NCI-H2227 (cell line): ENCODE results near the gene PCDHGA1.

Experiments used
- DNase-seq: peaks from one replicate; lab custom pipeline; 2025; ENCODE audit not compliant: unreplicated experiment; lab: John Stamatoyannopoulos, UW

PCDHGA1 gene

GRCh38 chr5:141528291-141528984 is 198.1 kb downstream of the PCDHGA1 start:
- no peak for DNase-seq

GRCh38 chr5:141529002-141529401 is 198.7 kb downstream of the PCDHGA1 start:
- no peak for DNase-seq

- DNase-seq, result no peak
Observed at GRCh38 chr5:141529873-141530272, 199.6 kb downstream of the PCDHGA1 start.

GRCh38 chr5:141532726-141533125 is 202.4 kb downstream of the PCDHGA1 start:
- DNase-seq, result no peak

- DNase-seq, result no peak
Observed at GRCh38 chr5:141533897-141534296, 203.6 kb downstream of the PCDHGA1 start.

- no peak for DNase-seq
Observed at GRCh38 chr5:141534492-141535213, 204.3 kb downstream of the PCDHGA1 start.

GRCh38 chr5:141543053-141543452 is 212.7 kb downstream of the PCDHGA1 start:
- DNase-seq, result no peak

- peak; percentile 2 for DNase-seq
Observed at GRCh38 chr5:141547488-141547887, 217.2 kb downstream of the PCDHGA1 start.

- no peak for DNase-seq
Observed at GRCh38 chr5:141547921-141548320, 217.6 kb downstream of the PCDHGA1 start.

- peak; percentile 95 for DNase-seq
Observed at GRCh38 chr5:141557681-141558136, 227.4 kb downstream of the PCDHGA1 start.

GRCh38 chr5:141558150-141558549 is 227.8 kb downstream of the PCDHGA1 start:
- no peak for DNase-seq

- no peak for DNase-seq
Observed at GRCh38 chr5:141559461-141559860, 229.1 kb downstream of the PCDHGA1 start.

- peak; percentile 33 for DNase-seq
Observed at GRCh38 chr5:141560151-141560550, 229.8 kb downstream of the PCDHGA1 start.

- peak; percentile 92 for DNase-seq
Observed at GRCh38 chr5:141560725-141561483, 230.6 kb downstream of the PCDHGA1 start.
